Pons (tissue), 1 donor: ENCODE data around the gene ZNF688.
"Not testable (repeated sequence)": the region's sequence is repeated elsewhere in the genome, so short reads cannot be mapped to it uniquely, and the experiment has no call there.

ENCODE experiments used
- DNase-seq: peaks from one replicate; pipeline ENCODE4 v3.0.0-alpha.2; 2016; ENCODE audit warnings: low spot score

The ZNF688 gene

GRCh38 chr16:30533748-30534367 is 37.7 kb downstream of the ZNF688 start:
- no peak for DNase-seq

GRCh38 chr16:30533146-30533522 is 38.4 kb downstream of the ZNF688 start:
- no peak for DNase-seq

DNA sequence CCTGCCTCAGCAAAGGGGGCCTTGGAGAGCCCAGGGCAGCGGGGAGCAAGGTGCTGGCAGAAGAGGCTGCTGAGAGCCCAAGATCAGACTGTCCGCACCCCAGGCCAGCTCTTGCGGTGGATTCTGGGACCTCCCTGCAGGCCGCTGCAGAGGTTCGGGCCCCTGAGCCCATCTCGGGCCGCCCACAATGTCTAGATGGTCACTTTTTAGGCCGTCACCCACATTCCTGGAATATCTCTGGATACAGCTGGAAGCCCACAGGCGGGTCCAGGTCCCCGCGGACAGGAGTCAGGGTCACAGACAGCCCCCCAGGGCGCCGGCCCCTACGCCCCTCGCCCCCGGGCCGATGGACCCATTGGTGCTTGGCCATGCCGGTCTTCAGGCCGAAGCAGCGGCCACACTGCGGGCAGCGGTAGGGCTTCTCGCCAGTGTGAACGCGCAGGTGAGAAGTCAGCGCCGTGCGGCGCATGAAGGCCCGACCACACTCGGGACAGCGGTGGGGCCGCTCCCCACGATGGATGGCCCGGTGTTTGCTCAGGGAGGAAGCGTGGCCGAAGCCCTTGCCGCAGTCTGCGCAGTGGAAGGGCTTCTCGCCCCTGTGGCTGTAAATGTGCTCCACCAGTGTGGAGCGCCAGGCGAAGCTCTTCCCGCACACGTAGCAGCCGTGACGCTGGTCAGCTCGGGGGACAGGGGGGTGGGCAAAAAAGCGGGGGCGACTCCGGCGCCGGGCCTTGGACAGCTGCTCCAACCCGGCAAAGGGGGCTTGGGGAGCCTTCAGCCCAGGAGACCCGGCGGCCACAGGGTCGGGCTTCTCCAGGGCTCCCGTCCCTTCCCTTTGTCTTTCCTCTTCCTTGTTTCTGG is 39.0 kb downstream of the ZNF688 start:
- DNase-seq = no peak

DNA sequence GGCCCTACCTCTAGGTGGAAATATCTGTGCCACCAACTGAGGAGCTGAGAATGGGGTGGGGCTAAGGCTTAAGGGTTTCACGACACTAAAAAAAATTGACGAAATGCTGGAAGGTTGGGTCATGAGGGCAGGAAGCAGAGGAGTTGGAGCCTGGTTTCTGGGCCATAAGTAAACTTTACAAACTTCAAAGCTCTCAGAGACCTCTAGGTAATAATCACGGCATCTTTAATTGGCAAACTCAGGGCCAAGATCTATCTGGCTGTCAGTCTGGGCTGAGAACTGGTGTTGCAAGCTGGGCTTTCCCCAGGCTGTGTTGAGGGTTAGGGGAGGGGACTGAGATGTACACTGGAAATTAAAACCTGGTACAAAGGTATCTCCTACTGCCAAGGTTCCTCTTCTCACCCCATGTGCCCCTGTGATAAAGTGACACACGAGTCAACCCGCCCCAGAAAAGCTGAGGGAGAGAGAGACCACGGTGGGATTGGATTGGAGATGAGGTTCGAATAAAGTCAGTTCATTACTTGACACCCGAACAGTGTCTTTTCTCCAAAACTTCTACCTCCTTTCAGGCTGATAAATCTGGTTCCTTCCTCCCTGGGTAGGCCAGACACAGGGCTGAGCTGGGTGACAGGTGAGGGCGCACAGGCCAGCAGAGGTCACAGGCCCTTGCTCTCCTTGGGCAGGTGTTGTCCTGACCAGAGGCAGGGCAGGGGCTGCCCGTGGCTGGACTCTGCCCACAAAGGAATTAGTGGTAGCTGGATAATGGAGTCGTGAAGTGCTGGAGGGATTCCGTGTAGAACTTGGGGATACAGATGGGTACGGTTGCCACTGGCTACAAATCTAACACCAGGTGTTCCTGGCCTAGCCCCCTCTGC is 41.1 kb downstream of the ZNF688 start:
- no peak for DNase-seq

- no peak for DNase-seq
These were observed 42.6 kb downstream of the ZNF688 start for GRCh38 chr16:30528799-30529457.

- DNase-seq = peak; percentile 72
These were observed 43.8 kb downstream of the ZNF688 start for GRCh38 chr16:30527635-30528178.

DNA sequence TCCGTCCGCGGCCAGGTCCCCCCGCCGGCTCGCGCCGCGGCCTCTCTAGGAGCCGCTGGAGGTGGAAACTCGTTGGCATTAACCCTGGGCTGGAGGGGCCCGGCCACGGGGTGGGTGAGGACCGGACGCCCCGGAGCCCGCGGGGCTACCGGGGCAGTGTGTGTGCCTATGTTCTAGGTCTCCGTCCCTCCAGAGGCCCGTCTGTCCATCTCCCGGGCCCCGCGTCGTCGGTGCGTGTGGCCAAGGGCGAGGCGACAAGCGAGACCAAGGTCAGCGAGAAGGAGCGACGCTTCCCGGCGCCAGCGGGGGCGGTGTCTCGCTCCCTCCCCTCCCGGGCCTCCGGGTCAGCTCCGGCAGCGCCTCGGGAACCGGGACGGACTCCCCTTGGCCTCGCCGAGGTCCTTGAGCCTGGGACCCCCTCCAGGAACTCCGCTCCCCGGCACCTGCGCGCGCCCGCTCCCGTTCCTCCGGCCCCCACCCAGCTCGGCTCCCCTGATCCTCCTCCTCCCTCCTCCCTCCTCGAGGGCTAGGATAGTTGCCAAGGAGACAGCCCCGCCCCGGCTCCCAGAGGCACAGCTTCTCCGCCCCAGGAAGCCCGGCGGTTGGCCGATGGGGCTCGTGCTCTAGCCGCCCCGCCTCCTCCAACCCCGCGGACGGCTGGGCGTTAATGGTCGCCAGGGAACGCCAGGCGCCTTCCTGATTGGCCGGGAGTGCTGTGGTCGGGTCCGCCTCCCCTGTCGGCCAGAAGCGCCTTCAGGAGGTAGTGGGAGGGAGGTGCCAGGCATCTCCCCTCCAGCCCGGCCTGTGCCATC is 44.5 kb downstream of the ZNF688 start:
- peak; percentile 96 for DNase-seq

DNA sequence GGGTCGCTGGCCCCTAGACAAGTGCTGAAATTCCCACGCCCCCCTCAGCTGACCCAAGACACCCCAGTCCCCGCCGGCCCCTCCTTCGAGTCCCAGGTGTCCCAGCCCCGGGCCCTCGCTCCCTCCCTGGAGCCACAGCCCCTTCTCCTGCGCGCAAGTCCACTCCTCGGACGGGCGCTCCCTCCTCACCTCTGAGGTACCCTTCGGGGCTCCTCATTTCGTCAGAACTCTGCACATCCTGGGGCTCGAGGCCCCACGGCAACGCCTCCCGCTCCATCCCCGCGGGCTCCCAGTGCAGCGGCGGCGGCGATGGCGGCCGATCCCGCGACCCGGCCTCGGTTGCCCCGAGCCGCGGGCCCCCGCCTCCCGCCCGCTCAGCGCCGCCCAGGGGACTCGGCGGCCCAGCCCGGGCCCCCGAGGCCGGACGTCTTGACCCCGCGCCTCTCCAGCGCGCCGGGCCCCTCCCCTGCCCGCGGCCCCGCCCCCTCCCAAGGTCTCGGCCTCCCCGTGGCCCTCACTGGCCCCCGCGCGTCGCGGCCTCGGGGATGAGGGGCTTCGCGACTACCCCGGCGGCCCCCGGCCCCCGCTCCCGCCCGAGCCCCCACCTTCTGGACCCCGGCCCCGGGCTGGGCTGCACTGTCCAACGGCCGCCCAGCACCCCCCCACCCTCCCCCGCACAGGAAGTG is 45.2 kb downstream of the ZNF688 start, which contains the start of gene ZNF768:
Gene ZNF768, minus strand, starts transcription at position 430 of the 686 bp plus-strand sequence. Its CDS starts 153 bp downstream, at position 277.
- DNase-seq = peak; percentile 28

- DNase-seq = no peak
These were observed 45.7 kb downstream of the ZNF688 start for GRCh38 chr16:30525844-30526136.

- DNase-seq = no peak
These were observed 46.6 kb downstream of the ZNF688 start for GRCh38 chr16:30524575-30525568.

DNA sequence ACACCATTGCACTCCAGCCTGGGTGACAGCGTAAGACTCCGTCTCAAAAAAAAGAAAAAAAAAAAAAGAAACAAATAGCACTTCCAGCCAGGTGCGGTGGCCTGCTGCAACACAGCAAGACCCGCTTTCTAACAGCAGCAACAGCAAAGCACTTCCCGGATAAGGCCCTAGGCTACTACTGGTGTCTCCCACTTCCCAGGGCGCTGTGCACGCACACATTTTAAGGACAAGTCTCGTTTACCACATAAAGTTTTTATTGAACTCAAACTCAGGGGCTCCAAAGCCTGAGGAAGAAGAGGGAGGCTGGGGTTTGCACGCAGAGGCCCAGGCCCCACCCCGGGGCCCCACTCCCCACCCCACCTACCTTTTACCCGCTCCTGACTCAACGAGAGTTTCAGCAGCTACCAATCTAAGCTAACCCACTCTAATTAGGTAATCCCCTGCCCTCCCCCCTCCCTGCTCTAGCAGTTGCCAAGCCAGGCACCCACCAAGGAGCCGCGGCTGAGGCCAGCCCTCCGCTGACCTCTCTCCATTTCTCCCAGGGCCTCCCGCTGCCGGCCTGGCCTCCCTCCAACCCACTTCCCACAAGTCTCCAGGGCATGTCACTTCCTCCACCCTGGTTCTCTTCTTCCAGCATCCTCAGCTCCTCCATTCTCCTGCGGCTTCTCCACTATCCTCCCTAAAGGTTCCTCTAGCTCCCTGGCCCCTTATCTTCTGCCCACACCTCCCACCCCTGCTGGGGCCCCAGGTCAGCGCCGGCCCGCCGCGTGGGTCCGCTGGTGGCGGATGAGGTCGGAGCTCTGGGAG is 47.5 kb downstream of the ZNF688 start:
- no peak for DNase-seq

- not testable (repeated sequence) for DNase-seq
These were observed 48.6 kb downstream of the ZNF688 start for GRCh38 chr16:30522702-30523463.

- DNase-seq = no peak
These were observed 49.5 kb downstream of the ZNF688 start for GRCh38 chr16:30521873-30522641.

DNA sequence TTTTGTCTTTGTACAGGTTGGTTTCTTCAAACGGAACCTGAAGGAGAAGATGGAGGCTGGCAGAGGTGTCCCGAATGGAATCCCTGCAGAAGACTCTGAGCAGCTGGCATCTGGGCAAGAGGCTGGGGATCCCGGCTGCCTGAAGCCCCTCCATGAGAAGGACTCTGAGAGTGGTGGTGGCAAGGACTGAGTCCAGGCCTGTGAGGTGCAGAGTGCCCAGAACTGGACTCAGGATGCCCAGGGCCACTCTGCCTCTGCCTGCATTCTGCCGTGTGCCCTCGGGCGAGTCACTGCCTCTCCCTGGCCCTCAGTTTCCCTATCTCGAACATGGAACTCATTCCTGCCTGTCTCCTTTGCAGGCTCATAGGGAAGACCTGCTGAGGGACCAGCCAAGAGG is 50.0 kb downstream of the ZNF688 start:
- no peak for DNase-seq
